Erythroblast (primary cell): ENCODE measurements around the gene LENG9.

Source experiments
- GATA1 ChIP-seq: IDR thresholded peaks from 2 replicates; pipeline ENCODE4 v1.6.1; 2011; ENCODE audit warnings: low read depth, mild to moderate bottlenecking, control low read depth, low read length, moderate library complexity
- POLR2A ChIP-seq: IDR thresholded peaks from 2 replicates; pipeline ENCODE4 v1.6.1; 2011; ENCODE audit warnings: mild to moderate bottlenecking, low read length

GRCh38 chr19:54439174-54439851, 24.3 kb downstream of the LENG9 start:
- TF ChIP-seq POLR2A (no peak), GATA1 (no peak)
